K562 (cell line): ENCODE data around the gene ATP9B. TPM values are rescaled to one million over a fixed set of nuclear protein-coding genes. Genes with fewer than 3 reads are reported as not detected.

Source experiments
- ATAC-seq: fragments of 200-7000 bp; cut with Tn5 transposase; 3 replicates; pipeline ENCODE4 v1.9.1; 2020; ENCODE audit warnings: moderate library complexity
- BruUV-seq: library from RNA; stranded (reverse); fragments of 400-500 nt; replicated peaks from 2 replicates; lab custom pipeline; 2021; lab: Mats Ljungman, UMichigan
- CTCF ChIA-PET: fragments of 300-600 bp; formaldehyde crosslinking; extraction: SDS; loops from one replicate; lab custom pipeline; 2021; ENCODE audit warnings: low intra/inter-chr PET ratio; lab: Yijun Ruan, JAX
- POLR2A ChIA-PET: fragments of 300-600, 350-650 bp; sonication (Branson Sonifier 250); formaldehyde crosslinking; extraction: SDS; loops from one replicate; lab custom pipeline; 2021; ENCODE audit warnings: antibody characterized with exemption, inconsistent platforms; lab: Yijun Ruan, JAX
- DNase-seq, 4 experiments: peaks; one replicate each; pipeline versions ENCODE4 v3.0.0 to v3.0.0-alpha.2; 2011 to 2018; ENCODE audit warnings: low spot score in 3 of 4, mixed read lengths in 3 of 4; ENCODE audit errors: extremely low read depth in 1 of 4
- FAIRE-seq: peaks from 2 replicates; lab custom pipeline; 2011; peaks lifted over from hg19 to GRCh38; lab: Jason Lieb, UNC
- H2AFZ ChIP-seq: 2 replicates; pipeline ENCODE4 v1.6.0; 2011; ENCODE audit warnings: low read depth, low read length, control low read depth, inconsistent platforms
- H3K27ac ChIP-seq: fragments of 200-600 bp; 3 replicates; pipeline ENCODE4 v1.8.0; 2011; ENCODE audit warnings: low read depth, mild to moderate bottlenecking, control low read depth, inconsistent platforms, low read length, moderate library complexity, mixed read lengths; ENCODE audit errors: extremely low read depth
- H3K27me3 ChIP-seq, 2 experiments: fragments of 300-600 bp in 1 of 2; 2 replicates in 1 of 2; 3 replicates in 1 of 2; pipeline versions ENCODE4 v1.6.0 to v1.8.0; 2011; ENCODE audit warnings: inconsistent platforms in 2 of 2, low read length in 2 of 2, mild to moderate bottlenecking in 1 of 2, mixed read lengths in 1 of 2, moderate library complexity in 1 of 2; ENCODE audit not compliant: control insufficient read depth in 2 of 2, insufficient read depth in 2 of 2
- H3K36me3 ChIP-seq: fragments of 300-600 bp; 3 replicates; pipeline ENCODE4 v1.8.0; 2011; ENCODE audit warnings: mild to moderate bottlenecking, low read length, inconsistent platforms; ENCODE audit not compliant: control insufficient read depth, insufficient read depth
- H3K4me1 ChIP-seq, 2 experiments: fragments of 200-600 bp in 1 of 2; replicated peaks in 1 of 2; 2 replicates in 1 of 2; 3 replicates in 1 of 2; pipeline versions ENCODE4 v1.5.1 to v1.8.0; 2011; ENCODE audit warnings: inconsistent platforms in 2 of 2, low read length in 2 of 2, mild to moderate bottlenecking in 1 of 2, mixed read lengths in 1 of 2, moderate library complexity in 1 of 2; ENCODE audit not compliant: control insufficient read depth in 2 of 2, insufficient read depth in 2 of 2
- H3K4me2 ChIP-seq: 2 replicates; pipeline ENCODE4 v1.6.1; 2011; ENCODE audit warnings: low read length, control low read depth, inconsistent platforms, mixed read lengths; ENCODE audit not compliant: insufficient read depth
- H3K4me3 ChIP-seq: fragments of 200-600 bp; sonication (generic), shearing (Covaris generic); 2 replicates; pipeline ENCODE4 v1.5.1; 2016; ENCODE audit warnings: control low read depth, inconsistent platforms
- H3K79me2 ChIP-seq: fragments of 200-600 bp; 3 replicates; pipeline ENCODE4 v1.8.0; 2011; ENCODE audit warnings: low read length, inconsistent platforms; ENCODE audit not compliant: control insufficient read depth, insufficient read depth
- H3K9ac ChIP-seq, 2 experiments: 2 replicates each; pipeline versions ENCODE4 v1.6.0 to v1.6.1; 2011; ENCODE audit warnings: low read depth in 2 of 2, low read length in 2 of 2, control low read depth in 1 of 2, inconsistent platforms in 1 of 2, mild to moderate bottlenecking in 1 of 2, mixed read lengths in 1 of 2; ENCODE audit not compliant: insufficient read depth in 1 of 2
- H3K9me1 ChIP-seq: one replicate; pipeline ENCODE4 v1.6.0; 2011; ENCODE audit warnings: inconsistent platforms, mild to moderate bottlenecking, low read length, moderate library complexity; ENCODE audit not compliant: control insufficient read depth, insufficient read depth
- H3K9me3 ChIP-seq: replicated peaks from 2 replicates; pipeline ENCODE4 v1.5.1; 2011; ENCODE audit warnings: low read depth, low read length, inconsistent platforms; ENCODE audit not compliant: control insufficient read depth, insufficient read depth
- H4K20me1 ChIP-seq: replicated peaks from 2 replicates; pipeline ENCODE4 v1.6.1; 2011; ENCODE audit warnings: low read length, inconsistent platforms, mixed read lengths; ENCODE audit not compliant: control insufficient read depth, insufficient read depth
- BCL6 ChIP-seq: fragments of 250-450 bp; sonication (Bioruptor Pico); IDR thresholded peaks from 2 replicates; pipeline ENCODE4 v1.4.0; 2020
- CCNT2 ChIP-seq: IDR thresholded peaks from 2 replicates; pipeline ENCODE4 v1.6.1; 2011; ENCODE audit warnings: borderline replicate concordance, low read depth, mild to moderate bottlenecking, moderate library complexity, mixed read lengths, low read length; ENCODE audit not compliant: insufficient read length; ENCODE audit errors: extremely low read depth
- HNRNPLL ChIP-seq: fragments of 200-400 bp; formaldehyde crosslinking; IDR thresholded peaks from 2 replicates; pipeline ENCODE4 v1.6.1; 2017; ENCODE audit warnings: low read length, low read depth, mild to moderate bottlenecking; ENCODE audit not compliant: poor library complexity, severe bottlenecking
- KAT2B ChIP-seq: IDR thresholded peaks from one replicate; pipeline ENCODE4 v1.6.1; 2012; ENCODE audit warnings: low read depth, mild to moderate bottlenecking, control low read depth, inconsistent platforms, low read length, moderate library complexity
- LCOR ChIP-seq: sonication (generic); formaldehyde crosslinking; IDR thresholded peaks from 2 replicates; pipeline ENCODE4 v1.8.0; 2022; ENCODE audit warnings: mild to moderate bottlenecking, missing genetic modification reagents
- MCM5 ChIP-seq: fragments of 450-650 bp; IDR thresholded peaks from 2 replicates; pipeline ENCODE4 v1.6.1; 2016; ENCODE audit warnings: low read depth
- POLR2G ChIP-seq: fragments of 200-400 bp; formaldehyde crosslinking; IDR thresholded peaks from 2 replicates; pipeline ENCODE4 v1.6.1; 2017; ENCODE audit warnings: low read depth, mild to moderate bottlenecking, antibody characterized with exemption, low read length, moderate library complexity
- PRMT5 ChIP-seq: sonication (generic); formaldehyde crosslinking; IDR thresholded peaks from 2 replicates; pipeline ENCODE4 v1.5.0; 2020; ENCODE audit warnings: missing genetic modification reagents
- SLC30A9 ChIP-seq: fragments of 250-450 bp; sonication (Bioruptor Pico); IDR thresholded peaks from 2 replicates; pipeline ENCODE4 v1.8.0; 2022; ENCODE audit warnings: mild to moderate bottlenecking, moderate library complexity
- TFAM ChIP-seq: fragments of 250-450 bp; sonication (Bioruptor Pico); conservative IDR thresholded peaks from 2 replicates; pipeline ENCODE4 v1.5.0; 2021; ENCODE audit warnings: mild to moderate bottlenecking, moderate library complexity
- YY1 ChIP-seq, 3 experiments: IDR thresholded peaks; 2 replicates each; pipeline ENCODE4 v1.6.1; 2011; ENCODE audit warnings: low read length in 2 of 3, mild to moderate bottlenecking in 2 of 3, moderate library complexity in 2 of 3, borderline replicate concordance in 1 of 3, control low read depth in 1 of 3, low read depth in 1 of 3; ENCODE audit not compliant: insufficient read depth in 3 of 3, insufficient replicate concordance in 2 of 3, control insufficient read depth in 1 of 3, insufficient read length in 1 of 3; ENCODE audit errors: extremely low read depth in 1 of 3
- ZNF449 ChIP-seq: fragments of 250-450 bp; sonication (Bioruptor Pico); IDR thresholded peaks from 2 replicates; pipeline ENCODE4 v1.8.0; 2022; ENCODE audit warnings: moderate library complexity, mild to moderate bottlenecking, inconsistent platforms
- WGBS: fragments of 100-300 bp; shearing (Covaris generic); methylation state at CpG from one replicate; pipeline ENCODE4 v1.1.6; 2016; ENCODE audit warnings: low coverage, mixed read lengths; ENCODE audit not compliant: insufficient coverage; ENCODE audit errors: missing lambda C conversion rate; 5-methylcytosine and 5-hydroxymethylcytosine counted together
- in situ Hi-C: fragments of 300-500 bp; cut with MboI; formaldehyde crosslinking; loops from 4 replicates; pipeline ENCODE4 v1.15.0; 2018; ENCODE audit warnings: inconsistent platforms, mixed read lengths
- intact Hi-C: fragments of 100-400 bp; cut with micrococcal nuclease; formaldehyde crosslinking; loops from 2 replicates; pipeline ENCODE4 v1.14.2; 2022
- polyA plus RNA-seq, 8 experiments: library from polyadenylated mRNA; depleted of rRNA in 4 of 8; stranded (reverse) in 5 of 8; unstranded in 3 of 8; fragments of >200 nt; fragmentation: Nextera tagmentation in 2 of 8; fragmentation: Illumina TruSeq in 1 of 8; extraction: Ambion mirVana in 2 of 8; extraction: Trizol in 1 of 8; gene quantifications; 2 replicates each; pipeline versions ENCODE4 v1.2.1 to v1.2.3, GENCODE V29; 2011 to 2014; ENCODE audit warnings: inconsistent platforms in 1 of 8, missing spikeins in 1 of 8
- total RNA-seq, 7 experiments: library from RNA; depleted of rRNA in 6 of 7; stranded (reverse); fragments of >200 nt in 6 of 7; fragmentation: Illumina TruSeq in 2 of 7; extraction: Trizol in 2 of 7; gene quantifications; 2 replicates each; pipeline versions ENCODE4 v1.2.1 to v1.2.3, GENCODE V29; 2011 to 2021; ENCODE audit warnings: low replicate concordance in 1 of 7

Gene ATP9B
- total and polyA plus RNA-seq, 9 of the 15 experiments (the other 6 are each of a cell fraction or from before 2014, with no cell fraction given): 0.66 to 13.2 (median 7.9) TPM

DNA sequence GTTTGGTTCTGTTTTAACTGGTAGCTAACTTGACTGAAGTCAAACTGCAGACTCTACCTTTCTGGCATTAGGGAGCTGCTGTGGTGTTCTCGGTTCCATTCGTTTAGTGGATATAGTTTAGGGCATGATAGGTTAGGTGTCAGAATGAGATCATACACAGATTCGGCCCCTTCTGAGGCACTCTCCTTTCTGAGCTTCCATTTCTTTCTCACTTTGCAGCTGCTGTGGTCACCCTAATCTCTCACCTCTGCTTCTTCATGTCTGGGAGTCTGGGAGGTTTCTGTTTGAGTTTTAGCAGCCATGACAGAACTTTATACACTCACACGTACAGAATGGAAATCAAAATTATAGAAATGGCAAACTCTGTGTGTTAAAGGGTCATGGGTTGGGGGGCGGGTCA is 122.8 kb downstream of the ATP9B start:
- no peaks in the 10 kb centered on the region for H3K9me1 ChIP-seq
- ChIA-PET POLR2A (no interaction called here), CTCF (no interaction called here)
- H3K4me3 ChIP-seq: no peak overlapping the region
- TF ChIP-seq TFAM (no peak), MCM5 (no peak), SLC30A9 (CRISPR knock-in tag) (no peak), LCOR (CRISPR knock-in tag) (no peak), KAT2B (no peak), CCNT2 (no peak)
- in situ Hi-C loops (no loop called here), intact Hi-C loops (no loop called here)
- no peaks in the 10 kb centered on the region for H3K4me1 ChIP-seq
- 0 out of 3 replicates have a peak, but pooled peaks cover 3% of the 10 kb centered on the region for H3K36me3 ChIP-seq
- H2AFZ ChIP-seq: no peak overlapping the region
- no TSS peak for BruUV-seq
- H3K4me2 ChIP-seq: no peak overlapping the region
- WGBS: 60% methylated on average over 4 of the region's 5 CpGs
- no peaks in the 10 kb centered on the region for H3K9me3 ChIP-seq
- H3K79me2 ChIP-seq: no peaks in the 10 kb centered on the region
- no peak for ATAC-seq
- no peak overlapping the region for H3K27ac ChIP-seq
- H4K20me1 ChIP-seq: no peaks in the 10 kb centered on the region
- FAIRE-seq: no peak
- no peak overlapping the region for H3K9ac ChIP-seq
- no peaks in the 10 kb centered on the region for H3K27me3 ChIP-seq
- DNase-seq: no peak

- no TSS peak for BruUV-seq
- H3K9ac ChIP-seq: no peak overlapping the region
- no peak overlapping the region for H3K4me3 ChIP-seq
- no peaks in the 10 kb centered on the region for H3K9me3 ChIP-seq
- WGBS: 77% methylated on average over 2 of the region's 2 CpGs
- intact Hi-C loops (no loop called here), in situ Hi-C loops (no loop called here)
- no peak overlapping the region for H2AFZ ChIP-seq
- no peaks in the 10 kb centered on the region for H3K27me3 ChIP-seq
- H3K79me2 ChIP-seq: no peaks in the 10 kb centered on the region
- no peak overlapping the region for H3K4me2 ChIP-seq
- ChIA-PET CTCF (no interaction called here), POLR2A (no interaction called here)
- no peaks in the 10 kb centered on the region for H3K9me1 ChIP-seq
- 0 out of 3 replicates have a peak, but pooled peaks cover 3% of the 10 kb centered on the region for H3K36me3 ChIP-seq
- TF ChIP-seq PRMT5 (CRISPR knock-in tag) (no peak), HNRNPLL (no peak), ZNF449 (CRISPR knock-in tag) (no peak), POLR2G (no peak), YY1 (IDR thresholded peaks at IDR 0.05; ENCODE audit: borderline replicate concordance in 1 of 3, control insufficient read depth in 1 of 3, extremely low read depth in 1 of 3, insufficient read depth in 3 of 3, insufficient read length in 1 of 3, insufficient replicate concordance in 2 of 3, low read depth in 1 of 3, low read length in 2 of 3) (no peak), BCL6 (CRISPR knock-in tag) (no peak)
- no peak for DNase-seq
- ATAC-seq: no peak
- no peaks in the 10 kb centered on the region for H3K4me1 ChIP-seq
- no peak overlapping the region for H3K27ac ChIP-seq
- no peaks in the 10 kb centered on the region for H4K20me1 ChIP-seq
- FAIRE-seq: no peak
Measured at GRCh38 chr18:79193826-79194225, 124.6 kb downstream of the ATP9B start.
